COLO829 (cell line): ENCODE measurements around the gene DMAC2.
"Not testable (repeated sequence)": the region's sequence is repeated elsewhere in the genome, so short reads cannot be mapped to it uniquely, and the experiment has no call there.

Experiments used
- DNase-seq: peaks from one replicate; pipeline ENCODE4 v3.0.0; 2012; ENCODE audit warnings: low spot score

The DMAC2 gene

GRCh38 chr19:41398598-41398997 lies 41.1 kb downstream of the DMAC2 start:
- no peak for DNase-seq

- DNase-seq, result no peak
Observed at GRCh38 chr19:41398050-41398418, 41.7 kb downstream of the DMAC2 start.

GRCh38 chr19:41397086-41398049 lies 42.3 kb downstream of the DMAC2 start, which contains the start of the genes BCKDHA and EXOSC5:
TSS of gene BCKDHA (plus strand) at chr19:41397818. CDS start at chr19:41397828, 10 bp downstream.
TSS of gene EXOSC5 (minus strand) at chr19:41397359. CDS start at chr19:41397328, 31 bp downstream.
- peak; percentile 98 for DNase-seq

GRCh38 chr19:41395355-41395754 lies 44.4 kb downstream of the DMAC2 start:
- DNase-seq, result no peak

DNA sequence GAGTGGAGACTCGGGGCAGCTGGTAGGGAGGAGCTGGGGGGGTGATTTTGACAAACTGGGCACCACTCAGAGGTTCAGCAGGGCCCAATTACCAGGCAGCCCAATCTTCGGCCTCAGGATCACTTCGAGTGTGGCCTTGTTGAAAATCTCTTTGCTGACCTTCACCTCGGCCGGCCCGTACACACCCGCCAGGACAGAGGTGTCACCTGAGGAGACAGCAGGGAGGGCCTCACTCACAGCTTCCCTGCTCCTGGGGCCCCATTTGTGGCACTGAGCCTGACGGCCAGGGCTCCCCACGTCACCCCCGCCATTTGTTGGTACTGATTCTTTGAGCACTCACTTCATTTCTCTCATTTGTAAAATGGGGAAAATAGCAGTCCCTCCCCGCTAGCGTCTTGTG lies 46.9 kb downstream of the DMAC2 start:
- DNase-seq, result no peak

DNA sequence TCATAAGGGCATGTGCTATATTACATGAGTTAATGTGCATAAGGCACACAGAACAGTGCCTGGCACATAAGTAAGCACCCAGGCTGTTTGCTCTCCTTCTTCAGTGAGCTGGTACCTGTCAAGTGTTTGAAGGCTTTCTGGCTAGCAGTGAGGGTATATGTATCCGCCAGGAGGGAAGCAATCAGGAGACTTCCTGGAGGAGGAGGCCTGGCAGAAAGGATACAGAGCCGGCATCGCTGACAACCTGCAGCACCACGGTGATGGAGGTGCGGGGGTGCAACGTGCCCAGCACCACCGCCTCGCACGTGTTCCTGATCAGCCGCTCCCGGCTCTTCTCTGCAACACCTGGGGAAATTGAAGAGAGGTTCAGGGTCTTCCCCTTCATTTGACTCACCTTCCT lies 48.1 kb downstream of the DMAC2 start:
- DNase-seq, result no peak

GRCh38 chr19:41386442-41386841 lies 53.3 kb downstream of the DMAC2 start:
- DNase-seq, result no peak

DNA sequence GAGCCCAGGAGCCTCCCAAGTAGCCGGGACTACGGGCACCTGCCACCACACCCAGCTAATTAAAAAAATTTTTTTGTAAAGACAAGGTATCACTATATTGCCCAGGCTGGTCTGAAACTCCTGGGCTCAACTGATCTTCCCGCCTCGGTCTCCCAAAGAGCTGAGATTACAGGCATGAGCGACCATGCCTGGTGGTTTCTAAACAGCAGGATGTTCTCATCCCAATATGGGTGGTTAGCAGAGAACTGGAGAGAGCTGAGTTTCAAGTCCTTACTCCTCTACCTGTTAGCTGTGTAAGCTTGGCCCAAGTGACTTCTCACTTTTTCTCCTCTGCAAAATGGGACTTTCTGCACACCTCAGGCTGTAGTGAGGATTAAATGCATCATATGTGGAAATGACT lies 55.4 kb downstream of the DMAC2 start:
- DNase-seq, result no peak

DNA sequence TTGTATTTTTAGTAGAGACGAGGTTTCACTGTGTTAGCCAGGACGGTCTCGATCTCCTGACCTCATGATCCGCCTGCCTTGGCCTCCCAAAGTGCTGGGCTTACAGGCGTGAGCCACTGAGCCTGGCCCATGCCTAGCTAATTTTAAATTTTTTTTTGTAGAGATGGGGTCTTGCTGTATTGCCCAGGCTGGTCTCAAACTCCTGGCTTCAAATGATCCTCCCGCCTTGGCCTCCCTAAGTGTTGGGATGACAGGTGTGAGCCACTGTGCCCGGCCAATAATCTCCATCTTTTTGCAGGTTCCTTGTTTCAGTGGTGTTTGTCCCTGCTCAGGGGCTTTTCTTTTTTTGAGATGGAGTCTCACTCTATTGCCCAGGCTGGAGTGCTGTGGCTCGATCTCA lies 58.2 kb downstream of the DMAC2 start:
- DNase-seq, result not testable (repeated sequence)
